ENCODE results near the gene TFPI.
"Not testable (repeated sequence)": the region's sequence is repeated elsewhere in the genome, so short reads cannot be mapped to it uniquely, and the experiment has no call there.

The TFPI gene

GRCh38 chr2:187525163-187525900 is 28.9 kb downstream of the TFPI start:
- H3K27ac ChIP-seq (ENCODE audit: low read length) = no peak overlapping the region
- H3K9ac ChIP-seq (ENCODE audit: low read depth, low read length) = no peak overlapping the region
- H3K9me3 ChIP-seq (ENCODE audit: insufficient read depth, low read depth, low read length) = no peaks in the 10 kb centered on the region
- no peak overlapping the region for H3K4me3 ChIP-seq (ENCODE audit: low read length)
- no peaks in the 10 kb centered on the region for H3K36me3 ChIP-seq (ENCODE audit: insufficient read depth, low read depth, low read length)
- H3K4me1 ChIP-seq (ENCODE audit: insufficient read depth, low read length) = peaks cover 14% of the 10 kb centered on the region
- no peaks in the 10 kb centered on the region for H3K27me3 ChIP-seq (ENCODE audit: insufficient read depth, low read length)

GRCh38 chr2:187523325-187523724 is 30.9 kb downstream of the TFPI start:
- H3K9me3 ChIP-seq (ENCODE audit: insufficient read depth, low read depth, low read length) = 0 out of 2 replicates have a peak, but pooled peaks cover 7% of the 10 kb centered on the region
- H3K4me3 ChIP-seq (ENCODE audit: low read length) = no peak overlapping the region
- peaks cover 26% of the 10 kb centered on the region for H3K4me1 ChIP-seq (ENCODE audit: insufficient read depth, low read length)
- no peaks in the 10 kb centered on the region for H3K36me3 ChIP-seq (ENCODE audit: insufficient read depth, low read depth, low read length)
- no peak overlapping the region for H3K9ac ChIP-seq (ENCODE audit: low read depth, low read length)
- H3K27ac ChIP-seq (ENCODE audit: low read length) = no peak overlapping the region
- no peaks in the 10 kb centered on the region for H3K27me3 ChIP-seq (ENCODE audit: insufficient read depth, low read length)

- H3K9ac ChIP-seq (ENCODE audit: low read depth, low read length) = peak overlapping the region; percentile 41; the same call in 1 of the 2 replicates
- peaks cover 13% of the 10 kb centered on the region for H3K4me1 ChIP-seq (ENCODE audit: insufficient read depth, low read length)
- H3K4me3 ChIP-seq (ENCODE audit: low read length) = peak overlapping the region; percentile 47
- peaks cover 10% of the 10 kb centered on the region; the same call in 1 of the 2 replicates for H3K9me3 ChIP-seq (ENCODE audit: insufficient read depth, low read depth, low read length)
- peak overlapping the region; percentile 84 for H3K27ac ChIP-seq (ENCODE audit: low read length)
- no peaks in the 10 kb centered on the region for H3K27me3 ChIP-seq (ENCODE audit: insufficient read depth, low read length)
- no peaks in the 10 kb centered on the region for H3K36me3 ChIP-seq (ENCODE audit: insufficient read depth, low read depth, low read length)
Measured at GRCh38 chr2:187520121-187520624, 34.1 kb downstream of the TFPI start.

- Histone ChIP-seq H3K9me3 (ENCODE audit: insufficient read depth, low read depth, low read length) (peaks cover 10% of the 10 kb centered on the region; the same call in 1 of the 2 replicates), H3K36me3 (ENCODE audit: insufficient read depth, low read depth, low read length) (no peaks in the 10 kb centered on the region), H3K27ac (ENCODE audit: low read length) (peak overlapping the region; percentile 84), H3K4me1 (ENCODE audit: insufficient read depth, low read length) (peaks cover 13% of the 10 kb centered on the region), H3K9ac (ENCODE audit: low read depth, low read length) (peak overlapping the region; percentile 45; the same call in 1 of the 2 replicates), H3K4me3 (ENCODE audit: low read length) (peak overlapping the region; percentile 47), H3K27me3 (ENCODE audit: insufficient read depth, low read length) (no peaks in the 10 kb centered on the region)
Measured at GRCh38 chr2:187519419-187520120, 34.7 kb downstream of the TFPI start.

- H3K27me3 ChIP-seq (ENCODE audit: insufficient read depth, low read length); H3K9me3 ChIP-seq (ENCODE audit: insufficient read depth, low read depth, low read length); H3K27ac ChIP-seq (ENCODE audit: low read length); H3K36me3 ChIP-seq (ENCODE audit: insufficient read depth, low read depth, low read length); H3K9ac ChIP-seq (ENCODE audit: low read depth, low read length); H3K4me3 ChIP-seq (ENCODE audit: low read length): not testable (repeated sequence)
- H3K4me1 ChIP-seq (ENCODE audit: insufficient read depth, low read length) = peaks cover 13% of the 10 kb centered on the region
Measured at GRCh38 chr2:187517750-187518361, 36.4 kb downstream of the TFPI start.

- not testable (repeated sequence) for H3K27ac ChIP-seq (ENCODE audit: low read length); H3K9me3 ChIP-seq (ENCODE audit: insufficient read depth, low read depth, low read length)
Measured at GRCh38 chr2:187516630-187517510, 37.4 kb downstream of the TFPI start.

GRCh38 chr2:187514930-187515329 is 39.3 kb downstream of the TFPI start:
- Histone ChIP-seq H3K4me3 (ENCODE audit: low read length) (no peak overlapping the region), H3K27me3 (ENCODE audit: insufficient read depth, low read length) (no peaks in the 10 kb centered on the region), H3K9me3 (ENCODE audit: insufficient read depth, low read depth, low read length) (peaks cover 10% of the 10 kb centered on the region; the same call in 1 of the 2 replicates), H3K27ac (ENCODE audit: low read length) (no peak overlapping the region), H3K9ac (ENCODE audit: low read depth, low read length) (no peak overlapping the region), H3K4me1 (ENCODE audit: insufficient read depth, low read length) (peaks cover 19% of the 10 kb centered on the region), H3K36me3 (ENCODE audit: insufficient read depth, low read depth, low read length) (no peaks in the 10 kb centered on the region)

More at GRCh38 chr2:187516630-187517510, 37.4 kb downstream of the TFPI start:
- H3K27me3 ChIP-seq (ENCODE audit: insufficient read depth, low read length); H3K4me3 ChIP-seq (ENCODE audit: low read length); H3K36me3 ChIP-seq (ENCODE audit: insufficient read depth, low read depth, low read length); H3K9ac ChIP-seq (ENCODE audit: low read depth, low read length): not testable (repeated sequence)
- peaks cover 13% of the 10 kb centered on the region for H3K4me1 ChIP-seq (ENCODE audit: insufficient read depth, low read length)

- H3K9me3 ChIP-seq (ENCODE audit: insufficient read depth, low read depth, low read length) = not testable (repeated sequence)
Measured at GRCh38 chr2:187514235-187514829, 39.9 kb downstream of the TFPI start.

GRCh38 chr2:187513460-187514234 is 40.6 kb downstream of the TFPI start:
- H3K27me3 ChIP-seq (ENCODE audit: insufficient read depth, low read length); H3K36me3 ChIP-seq (ENCODE audit: insufficient read depth, low read depth, low read length); H3K27ac ChIP-seq (ENCODE audit: low read length); H3K9ac ChIP-seq (ENCODE audit: low read depth, low read length); H3K9me3 ChIP-seq (ENCODE audit: insufficient read depth, low read depth, low read length); H3K4me3 ChIP-seq (ENCODE audit: low read length): not testable (repeated sequence)
- peaks cover 14% of the 10 kb centered on the region for H3K4me1 ChIP-seq (ENCODE audit: insufficient read depth, low read length)

More at GRCh38 chr2:187514235-187514829, 39.9 kb downstream of the TFPI start:
- not testable (repeated sequence) for H3K9ac ChIP-seq (ENCODE audit: low read depth, low read length); H3K27me3 ChIP-seq (ENCODE audit: insufficient read depth, low read length); H3K4me3 ChIP-seq (ENCODE audit: low read length); H3K27ac ChIP-seq (ENCODE audit: low read length); H3K36me3 ChIP-seq (ENCODE audit: insufficient read depth, low read depth, low read length)
- H3K4me1 ChIP-seq (ENCODE audit: insufficient read depth, low read length) = peaks cover 18% of the 10 kb centered on the region

Measured in iPS-20b (cell line).